ENCODE measurements around the gene HAUS1. TPM values are rescaled to one million over a fixed set of nuclear protein-coding genes. Genes with fewer than 3 reads are reported as not detected.

Gene HAUS1
- total and polyA plus RNA-seq, 8 donors: 19.0 to 56.8 (median 42.7) TPM

GRCh38 chr18:46173393-46174341 lies 69.5 kb downstream of the HAUS1 start:
- H3K36me3 ChIP-seq: no peaks in the 10 kb centered on the region
- peak overlapping the region; percentile 78 to 97 for H3K4me3 ChIP-seq
- peaks cover 6 to 38% of the 10 kb centered on the region in 2 donors for H3K4me1 ChIP-seq
- peak overlapping the region; percentile 91 for H3K27ac ChIP-seq
- no peaks in the 10 kb centered on the region for H3K9me3 ChIP-seq
- DNase-seq: peak; percentile 89 to 99 (median 94)
- H3K27me3 ChIP-seq: no peaks in the 10 kb centered on the region
- intact Hi-C loops (cut with DNase I): loop anchor here in 1 of 2 donors (10.0 kb wide), 1 partner anchor 481 kb away; the partner anchor contains the start of gene LOXHD1
- peak; percentile 99 for ATAC-seq
- peak; percentile 86 to 88 for TF ChIP-seq CTCF (IDR thresholded peaks at IDR 0.05)

- Histone ChIP-seq H3K27me3 (no peaks in the 10 kb centered on the region), H3K4me3 (peak overlapping the region; percentile 78 to 97), H3K4me1 (peaks cover 6 to 38% of the 10 kb centered on the region in 2 donors), H3K27ac (peak overlapping the region; percentile 91), H3K9me3 (no peaks in the 10 kb centered on the region), H3K36me3 (no peaks in the 10 kb centered on the region)
- no peak for TF ChIP-seq CTCF (IDR thresholded peaks at IDR 0.05)
- ATAC-seq: peak; percentile 24
- intact Hi-C loops (cut with DNase I): loop anchor here in 1 of 2 donors (10.0 kb wide), 1 partner anchor 480 kb away; the partner anchor contains the start of gene LOXHD1
- DNase-seq: peak; percentile 11 to 85 (median 28)
Observed at GRCh38 chr18:46174342-46175041, 70.3 kb downstream of the HAUS1 start.

GRCh38 chr18:46176001-46176400 lies 71.8 kb downstream of the HAUS1 start:
- intact Hi-C loops (cut with DNase I): loop anchor here in 1 of 2 donors (10.0 kb wide), 1 partner anchor 479 kb away; the partner anchor contains the start of gene LOXHD1
- Histone ChIP-seq H3K27ac (no peak overlapping the region), H3K36me3 (no peaks in the 10 kb centered on the region), H3K4me3 (no peak overlapping the region), H3K27me3 (no peaks in the 10 kb centered on the region), H3K4me1 (peaks cover 6 to 38% of the 10 kb centered on the region in 2 donors), H3K9me3 (no peaks in the 10 kb centered on the region)
- no peak for ATAC-seq
- DNase-seq: no peak
- TF ChIP-seq CTCF (IDR thresholded peaks at IDR 0.05): no peak

Other genes starting within 250 kb of the HAUS1 start
- 10 to 100 TPM; 29.1 to 38.0 TPM for gene EPG5, start 137.1 kb upstream of the HAUS1 start, total RNA-seq
- 10 to 100 TPM; 27.3 to 36.4 (median 31.4) TPM for gene EPG5, start 137.1 kb upstream of the HAUS1 start, polyA plus RNA-seq (ENCODE audit: insufficient read length in 6 of 6)
- 10 to 100 TPM; 14.2 to 21.8 TPM for gene PSTPIP2, start 32.1 kb upstream of the HAUS1 start, total RNA-seq
- gene PSTPIP2, start 32.1 kb upstream of the HAUS1 start, polyA plus RNA-seq (ENCODE audit: insufficient read length in 6 of 6): 1 to 10 TPM; 5.2 to 7.9 (median 6.8) TPM
- gene ATP5F1A, start 6.1 kb upstream of the HAUS1 start, total RNA-seq: 100 to 1,000 TPM; 310 to 340 TPM
- gene ATP5F1A, start 6.1 kb upstream of the HAUS1 start, polyA plus RNA-seq (ENCODE audit: insufficient read length in 6 of 6): 100 to 1,000 TPM; 454 to 524 (median 479) TPM